Measurements from ENCODE around the gene AMIGO3. TPM values are rescaled to one million over a fixed set of nuclear protein-coding genes. Genes with fewer than 3 reads are reported as not detected.
"Not testable (repeated sequence)": the region's sequence is repeated elsewhere in the genome, so short reads cannot be mapped to it uniquely, and the experiment has no call there.

The AMIGO3 gene
- total RNA-seq, 1 experiment from 2014 or later: not detected

- Histone ChIP-seq H3K4me3 (ENCODE audit: low read depth, low read length) (no peak overlapping the region), H3K27me3 (replicated peaks; ENCODE audit: control insufficient read depth, insufficient read depth, low read length) (no peaks in the 10 kb centered on the region), H3K4me1 (no peaks in the 10 kb centered on the region), H3K9me3 (no peaks in the 10 kb centered on the region), H3K36me3 (ENCODE audit: control insufficient read depth, insufficient read depth, low read length) (no peaks in the 10 kb centered on the region; the same call in 1 of the 2 replicates)
- peaks cover 5% of the 10 kb centered on the region for H3K36me3 Mint-ChIP-seq (ENCODE audit: insufficient read depth, unreplicated experiment)
- CTCF ChIA-PET: no interaction called here
- no peaks in the 10 kb centered on the region for H3K4me1 Mint-ChIP-seq (ENCODE audit: low read depth, unreplicated experiment)
- H3K27ac Mint-ChIP-seq (ENCODE audit: unreplicated experiment): no peak overlapping the region
- intact Hi-C loops (cut with micrococcal nuclease; ENCODE audit: unreplicated experiment): loop anchor here (5.0 kb wide), 1 partner anchor 207 kb away; no protein-coding TSS in a partner anchor
- H3K27me3 Mint-ChIP-seq (ENCODE audit: insufficient read depth, unreplicated experiment): no peaks in the 10 kb centered on the region
- DNase-seq: no peak
- H3K9me3 Mint-ChIP-seq (ENCODE audit: unreplicated experiment): no peaks in the 10 kb centered on the region
- H3K4me3 Mint-ChIP-seq (ENCODE audit: unreplicated experiment): no peak overlapping the region
- BruUV-seq (replicated peaks): no TSS peak
- POLR2A ChIA-PET: no interaction called here
- no peak for TF ChIP-seq CTCF (IDR thresholded peaks at IDR 0.05; ENCODE audit: insufficient read depth in 1 of 2, low read depth in 1 of 2, low read length in 1 of 2, severe bottlenecking in 1 of 2, unreplicated experiment in 1 of 2)
Observed at GRCh38 chr3:49700014-49700413, 19.5 kb downstream of the AMIGO3 start.

GRCh38 chr3:49699281-49699979 is 20.1 kb downstream of the AMIGO3 start:
- TF ChIP-seq CTCF (IDR thresholded peaks at IDR 0.05; ENCODE audit: insufficient read depth in 1 of 2, low read depth in 1 of 2, low read length in 1 of 2, severe bottlenecking in 1 of 2, unreplicated experiment in 1 of 2): no peak
- Mint-ChIP-seq H3K27ac (ENCODE audit: unreplicated experiment) (no peak overlapping the region), H3K27me3 (ENCODE audit: insufficient read depth, unreplicated experiment) (no peaks in the 10 kb centered on the region), H3K4me3 (ENCODE audit: unreplicated experiment) (no peak overlapping the region), H3K9me3 (ENCODE audit: unreplicated experiment) (no peaks in the 10 kb centered on the region), H3K36me3 (ENCODE audit: insufficient read depth, unreplicated experiment) (peaks cover 5% of the 10 kb centered on the region), H3K4me1 (ENCODE audit: low read depth, unreplicated experiment) (no peaks in the 10 kb centered on the region)
- Histone ChIP-seq H3K4me1 (no peaks in the 10 kb centered on the region), H3K4me3 (ENCODE audit: low read depth, low read length) (no peak overlapping the region), H3K9me3 (no peaks in the 10 kb centered on the region), H3K27me3 (replicated peaks; ENCODE audit: control insufficient read depth, insufficient read depth, low read length) (no peaks in the 10 kb centered on the region), H3K36me3 (ENCODE audit: control insufficient read depth, insufficient read depth, low read length) (no peaks in the 10 kb centered on the region; the same call in 1 of the 2 replicates)
- DNase-seq: no peak
- no TSS peak for BruUV-seq (replicated peaks)
- CTCF ChIA-PET: no interaction called here
- intact Hi-C loops (cut with micrococcal nuclease; ENCODE audit: unreplicated experiment): no loop called here
- POLR2A ChIA-PET: no interaction called here

DNA sequence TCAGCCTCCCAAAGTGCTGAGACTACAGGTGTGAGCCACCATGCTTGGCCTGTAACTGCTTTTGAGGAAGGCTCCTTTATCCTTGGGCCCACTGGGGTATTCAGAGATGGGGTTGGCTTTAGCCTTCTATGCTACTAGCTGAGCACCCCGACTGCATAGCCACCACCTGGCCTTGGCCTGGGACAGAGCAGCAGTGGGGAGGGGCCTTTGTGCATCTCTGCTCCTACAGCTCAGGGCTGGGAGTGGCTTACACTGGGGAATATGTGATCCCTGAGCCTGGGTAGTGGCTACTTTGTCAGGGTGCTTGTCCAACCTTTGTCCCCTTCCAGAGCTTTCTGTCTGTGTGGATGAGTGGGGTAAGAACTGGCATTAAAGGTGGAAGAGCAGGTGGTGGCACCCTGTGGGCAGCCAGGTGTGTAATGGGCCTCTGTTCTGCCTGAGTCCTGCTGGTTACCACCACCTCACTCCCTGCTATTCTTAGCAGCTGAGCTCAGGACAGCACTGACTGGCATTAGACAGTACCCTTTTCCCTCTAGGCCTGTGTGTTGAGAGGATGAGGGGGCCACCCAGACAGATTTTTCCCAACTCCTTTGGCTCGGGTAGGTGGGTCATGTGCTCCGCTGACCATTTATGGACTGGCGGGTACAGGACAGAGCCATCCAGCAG is 24.0 kb downstream of the AMIGO3 start:
- POLR2A ChIA-PET; H3K9me3 Mint-ChIP-seq (ENCODE audit: unreplicated experiment); H3K27ac Mint-ChIP-seq (ENCODE audit: unreplicated experiment); intact Hi-C loops (cut with micrococcal nuclease; ENCODE audit: unreplicated experiment); H3K9me3 ChIP-seq; H3K4me3 Mint-ChIP-seq (ENCODE audit: unreplicated experiment); DNase-seq; H3K4me1 ChIP-seq; BruUV-seq (replicated peaks); H3K36me3 ChIP-seq (ENCODE audit: control insufficient read depth, insufficient read depth, low read length); H3K27me3 ChIP-seq (replicated peaks; ENCODE audit: control insufficient read depth, insufficient read depth, low read length); H3K4me3 ChIP-seq (ENCODE audit: low read depth, low read length); H3K27me3 Mint-ChIP-seq (ENCODE audit: insufficient read depth, unreplicated experiment); H3K4me1 Mint-ChIP-seq (ENCODE audit: low read depth, unreplicated experiment); H3K36me3 Mint-ChIP-seq (ENCODE audit: insufficient read depth, unreplicated experiment); CTCF ChIA-PET: not testable (repeated sequence)

DNA sequence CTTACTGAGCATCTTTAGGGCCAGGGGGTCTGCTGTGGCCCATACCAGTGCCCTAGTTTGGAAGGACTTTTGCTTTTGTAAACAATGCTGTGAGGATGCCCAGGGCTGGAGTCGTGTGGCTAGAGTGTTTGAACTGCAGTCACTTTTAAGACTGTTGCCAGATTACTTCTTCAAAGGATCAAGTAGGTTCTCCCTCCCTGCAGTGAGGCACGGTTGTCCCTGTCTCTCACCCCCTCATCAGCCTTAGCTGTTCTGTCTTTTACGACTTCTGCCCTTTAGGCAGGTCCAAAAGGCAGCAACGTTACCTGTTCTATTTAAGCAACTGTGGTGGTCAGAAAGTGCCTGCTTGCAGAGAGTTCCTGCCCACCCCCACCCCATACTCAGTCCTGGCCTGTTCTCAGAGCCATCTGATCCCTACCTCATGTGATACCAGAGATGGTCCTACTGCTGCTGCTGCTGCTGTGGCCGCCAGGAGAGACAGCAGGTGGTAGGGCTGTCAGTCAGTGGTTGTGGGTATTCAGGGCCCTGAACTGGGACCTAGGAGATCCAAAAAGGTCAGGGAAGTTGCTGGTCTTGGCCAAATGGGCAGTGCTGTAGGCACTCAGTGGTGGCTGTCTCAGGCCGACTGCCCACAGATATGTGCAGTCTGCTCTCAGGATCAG is 24.9 kb downstream of the AMIGO3 start:
- intact Hi-C loops (cut with micrococcal nuclease; ENCODE audit: unreplicated experiment); H3K4me3 ChIP-seq (ENCODE audit: low read depth, low read length); H3K27me3 ChIP-seq (replicated peaks; ENCODE audit: control insufficient read depth, insufficient read depth, low read length); H3K27ac Mint-ChIP-seq (ENCODE audit: unreplicated experiment); H3K4me1 ChIP-seq; DNase-seq; H3K27me3 Mint-ChIP-seq (ENCODE audit: insufficient read depth, unreplicated experiment); BruUV-seq (replicated peaks); H3K36me3 Mint-ChIP-seq (ENCODE audit: insufficient read depth, unreplicated experiment); H3K36me3 ChIP-seq (ENCODE audit: control insufficient read depth, insufficient read depth, low read length); H3K9me3 ChIP-seq; POLR2A ChIA-PET; H3K9me3 Mint-ChIP-seq (ENCODE audit: unreplicated experiment); H3K4me3 Mint-ChIP-seq (ENCODE audit: unreplicated experiment): not testable (repeated sequence)
- H3K4me1 Mint-ChIP-seq (ENCODE audit: low read depth, unreplicated experiment): peaks cover 11% of the 10 kb centered on the region
- CTCF ChIA-PET: interaction anchor here (0.7 kb wide), 1 partner anchor 240 kb away, joined by 3 read pairs; no protein-coding TSS in a partner anchor

DNA sequence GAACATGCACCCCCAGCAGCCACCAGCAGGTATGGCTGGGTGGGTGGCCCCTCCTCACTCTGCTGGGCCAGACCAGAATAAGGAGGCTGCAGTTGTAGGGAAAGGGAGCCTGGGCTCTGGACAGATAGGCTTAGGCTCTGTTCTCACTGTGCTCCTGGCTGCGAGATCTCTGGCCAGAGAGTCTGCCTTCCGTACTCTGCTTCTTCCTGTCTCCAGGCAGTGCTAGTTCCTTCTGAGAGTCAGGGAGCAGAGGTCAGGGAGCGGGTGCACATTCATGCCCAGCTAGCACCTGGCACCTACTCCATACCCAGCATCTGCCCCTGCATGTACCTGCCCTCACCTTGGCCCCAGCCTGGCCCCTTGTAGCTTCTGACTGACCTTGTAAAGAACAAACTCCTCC is 28.0 kb downstream of the AMIGO3 start:
- H3K4me3 ChIP-seq (ENCODE audit: low read depth, low read length); H3K27me3 Mint-ChIP-seq (ENCODE audit: insufficient read depth, unreplicated experiment); H3K36me3 ChIP-seq (ENCODE audit: control insufficient read depth, insufficient read depth, low read length); CTCF ChIA-PET; H3K27ac Mint-ChIP-seq (ENCODE audit: unreplicated experiment); H3K27me3 ChIP-seq (replicated peaks; ENCODE audit: control insufficient read depth, insufficient read depth, low read length); H3K9me3 Mint-ChIP-seq (ENCODE audit: unreplicated experiment); H3K4me1 ChIP-seq; intact Hi-C loops (cut with micrococcal nuclease; ENCODE audit: unreplicated experiment); H3K4me3 Mint-ChIP-seq (ENCODE audit: unreplicated experiment); BruUV-seq (replicated peaks); DNase-seq; H3K9me3 ChIP-seq; POLR2A ChIA-PET: not testable (repeated sequence)
- Mint-ChIP-seq H3K36me3 (ENCODE audit: insufficient read depth, unreplicated experiment) (peaks cover 26% of the 10 kb centered on the region), H3K4me1 (ENCODE audit: low read depth, unreplicated experiment) (peaks cover 11% of the 10 kb centered on the region)

Measured in Caco-2 (cell line).